Gastrocnemius medialis (tissue), 4 donors: ENCODE data around the gene LMNB1.

Experiments used
- CTCF ChIP-seq, 5 experiments: fragments of 450-650 bp in 3 of 5; fragments of 200-600 bp in 2 of 5; sonication (generic) in 2 of 5; IDR thresholded peaks in 4 of 5; conservative IDR thresholded peaks in 1 of 5; 1 replicate in 4 of 5; 2 replicates in 1 of 5; pipeline ENCODE4 v1.5.1; 2016 to 2019; ENCODE audit warnings: antibody characterized with exemption in 5 of 5, mild to moderate bottlenecking in 3 of 5, moderate library complexity in 3 of 5
- POLR2A ChIP-seq, 2 donors: fragments of 450-650 bp; IDR thresholded peaks; one replicate each; pipeline ENCODE4 v1.6.1; 2017; ENCODE audit warnings: antibody characterized with exemption in 2 of 2, mild to moderate bottlenecking in 2 of 2, moderate library complexity in 2 of 2

GRCh38 chr5:126777975-126778674 is 1.2 kb downstream of the LMNB1 start:
- TF ChIP-seq CTCF (IDR thresholded peaks at IDR 0.05 in 4 of 5, conservative IDR thresholded peaks at IDR 0.05 in 1 of 5) (no peak), POLR2A (IDR thresholded peaks at IDR 0.05) (peak; percentile 18 to 35)
